OCI-LY7 (cell line): ENCODE data around the gene RASEF.

ENCODE experiments used
- EZH2phosphoT487 ChIP-seq: fragments of 200-600 bp; sonication (generic); IDR thresholded peaks from 2 replicates; pipeline ENCODE4 v1.6.1; 2018; ENCODE audit warnings: low read depth, borderline replicate concordance, mild to moderate bottlenecking, mixed run types, antibody characterized with exemption, low read length, moderate library complexity, mixed read lengths
- TF ChIP-seq, protein P1 (sequence below): fragments of 200-600 bp; sonication (generic); conservative IDR thresholded peaks from 2 replicates; pipeline ENCODE4 v1.5.1; 2014; ENCODE audit warnings: mild to moderate bottlenecking, antibody characterized with exemption, low read length, moderate library complexity, mixed read lengths

DNA sequence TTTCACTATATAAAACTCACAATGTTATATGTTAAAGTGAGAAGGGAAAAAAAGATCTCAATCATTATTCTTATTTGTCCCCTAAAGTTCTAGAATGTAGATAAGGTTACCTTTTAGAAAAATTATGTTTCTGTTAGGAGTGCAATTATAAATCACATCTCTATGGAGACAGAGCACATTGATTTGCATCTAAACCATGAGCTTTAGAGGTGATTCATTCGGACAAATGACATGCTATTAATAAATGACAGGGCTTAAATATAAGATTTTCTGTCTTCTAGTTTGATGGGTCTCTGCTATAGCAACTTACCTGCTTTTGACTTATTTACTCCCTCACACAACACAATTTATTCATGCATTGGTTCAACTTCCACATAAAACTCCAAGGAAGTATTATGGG lies 39.8 kb downstream of the RASEF start:
- TF ChIP-seq, protein P1, sequence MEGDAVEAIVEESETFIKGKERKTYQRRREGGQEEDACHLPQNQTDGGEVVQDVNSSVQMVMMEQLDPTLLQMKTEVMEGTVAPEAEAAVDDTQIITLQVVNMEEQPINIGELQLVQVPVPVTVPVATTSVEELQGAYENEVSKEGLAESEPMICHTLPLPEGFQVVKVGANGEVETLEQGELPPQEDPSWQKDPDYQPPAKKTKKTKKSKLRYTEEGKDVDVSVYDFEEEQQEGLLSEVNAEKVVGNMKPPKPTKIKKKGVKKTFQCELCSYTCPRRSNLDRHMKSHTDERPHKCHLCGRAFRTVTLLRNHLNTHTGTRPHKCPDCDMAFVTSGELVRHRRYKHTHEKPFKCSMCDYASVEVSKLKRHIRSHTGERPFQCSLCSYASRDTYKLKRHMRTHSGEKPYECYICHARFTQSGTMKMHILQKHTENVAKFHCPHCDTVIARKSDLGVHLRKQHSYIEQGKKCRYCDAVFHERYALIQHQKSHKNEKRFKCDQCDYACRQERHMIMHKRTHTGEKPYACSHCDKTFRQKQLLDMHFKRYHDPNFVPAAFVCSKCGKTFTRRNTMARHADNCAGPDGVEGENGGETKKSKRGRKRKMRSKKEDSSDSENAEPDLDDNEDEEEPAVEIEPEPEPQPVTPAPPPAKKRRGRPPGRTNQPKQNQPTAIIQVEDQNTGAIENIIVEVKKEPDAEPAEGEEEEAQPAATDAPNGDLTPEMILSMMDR: no peak
- no peak for TF ChIP-seq EZH2phosphoT487
